Left renal cortex interstitium (tissue), 4 donors: ENCODE measurements around the gene PRDM16. TPM values are rescaled to one million over a fixed set of nuclear protein-coding genes. Genes with fewer than 3 reads are reported as not detected.
A peak's percentile ranks its signal among the peaks of the same experiment; 100 is the strongest.

Experiments
- DNase-seq, 4 donors: peaks; one replicate each; pipeline ENCODE4 v3.0.0-alpha.2; 2013; ENCODE audit warnings: low read depth in 4 of 4, low spot score in 2 of 4, missing footprints in 1 of 4
- polyA plus RNA-seq, 4 donors: library from polyadenylated mRNA; unstranded; fragments of 120-200 nt; gene quantifications; one replicate each; pipeline ENCODE4 v1.2.1, GENCODE V29; 2013; ENCODE audit not compliant: insufficient read length in 4 of 4

Gene PRDM16
- polyA plus RNA-seq, 4 donors: 4.9 to 12.5 (median 7.0) TPM

GRCh38 chr1:3393987-3394920, 325.3 kb downstream of the PRDM16 start:
- no peak for DNase-seq

- DNase-seq: no peak
These were observed 327.4 kb downstream of the PRDM16 start for GRCh38 chr1:3396411-3396810.

GRCh38 chr1:3397311-3397710, 328.3 kb downstream of the PRDM16 start:
- no peak for DNase-seq

- no peak for DNase-seq
These were observed 329.6 kb downstream of the PRDM16 start for GRCh38 chr1:3398396-3399140.

GRCh38 chr1:3399732-3400131, 330.7 kb downstream of the PRDM16 start:
- DNase-seq: no peak

GRCh38 chr1:3401585-3402257, 332.7 kb downstream of the PRDM16 start:
- no peak for DNase-seq

- DNase-seq: no peak
These were observed 333.4 kb downstream of the PRDM16 start for GRCh38 chr1:3402258-3403010.

GRCh38 chr1:3403011-3403345, 334.0 kb downstream of the PRDM16 start:
- no peak for DNase-seq

- DNase-seq: no peak
These were observed 334.6 kb downstream of the PRDM16 start for GRCh38 chr1:3403388-3404231.

- DNase-seq: no peak
These were observed 335.3 kb downstream of the PRDM16 start for GRCh38 chr1:3404301-3404700.

- DNase-seq: no peak
These were observed 335.8 kb downstream of the PRDM16 start for GRCh38 chr1:3404801-3405200.

GRCh38 chr1:3405491-3405890, 336.5 kb downstream of the PRDM16 start:
- DNase-seq: no peak

GRCh38 chr1:3405974-3406867, 337.2 kb downstream of the PRDM16 start:
- DNase-seq: no peak

- no peak for DNase-seq
These were observed 338.0 kb downstream of the PRDM16 start for GRCh38 chr1:3407021-3407420.

- DNase-seq: no peak
These were observed 339.8 kb downstream of the PRDM16 start for GRCh38 chr1:3408751-3409266.

GRCh38 chr1:3409366-3410141, 340.6 kb downstream of the PRDM16 start:
- no peak for DNase-seq

- peak in 1 of 4 donors; percentile 57 for DNase-seq
These were observed 341.3 kb downstream of the PRDM16 start for GRCh38 chr1:3410142-3410925.
